IMR-90 (cell line): ENCODE measurements around the gene EYS. TPM values are rescaled to one million over a fixed set of nuclear protein-coding genes. Genes with fewer than 3 reads are reported as not detected.

Source experiments
- ATAC-seq: fragments of 200-7000 bp; cut with Tn5 transposase; 2 replicates; pipeline ENCODE4 v1.9.1; 2020; ENCODE audit warnings: low read depth, mild to moderate bottlenecking, moderate library complexity
- BruUV-seq: library from RNA; stranded (reverse); fragments of 400-500 nt; replicated peaks from 2 replicates; lab custom pipeline; 2021; lab: Mats Ljungman, UMichigan
- CTCF ChIA-PET: fragments of 300-600 bp; formaldehyde crosslinking; extraction: SDS; loops from one replicate; lab custom pipeline; 2021; ENCODE audit warnings: antibody characterized with exemption; lab: Yijun Ruan, JAX
- POLR2A ChIA-PET: fragments of 300-600 bp; sonication (Branson Sonifier 250); formaldehyde crosslinking; loops from one replicate; lab custom pipeline; 2022; ENCODE audit warnings: antibody characterized with exemption; ENCODE audit not compliant: unreplicated experiment; lab: Charles Lee
- DNase-seq: peaks from one replicate; pipeline ENCODE4 v3.0.0; 2013
- H2AFZ ChIP-seq: replicated peaks from 2 replicates; pipeline ENCODE3; 2013; ENCODE audit warnings: low read length, mild to moderate bottlenecking; ENCODE audit not compliant: poor library complexity
- H2AK5ac ChIP-seq: 2 replicates; pipeline ENCODE4 v1.6.1; 2013; ENCODE audit warnings: low read depth, low read length, inconsistent platforms
- H2AK9ac ChIP-seq: replicated peaks from 2 replicates; pipeline ENCODE3; 2013; ENCODE audit warnings: mild to moderate bottlenecking, low read depth, low read length, moderate library complexity; ENCODE audit not compliant: poor library complexity
- H2BK120ac ChIP-seq: 2 replicates; pipeline ENCODE4 v1.6.1; 2013; ENCODE audit warnings: low read depth, low read length, inconsistent platforms
- H2BK15ac ChIP-seq: 3 replicates; pipeline ENCODE4 v1.6.1; 2013; ENCODE audit warnings: low read depth, low read length, inconsistent platforms
- H2BK20ac ChIP-seq: 2 replicates; pipeline ENCODE4 v1.6.1; 2013; ENCODE audit warnings: low read depth, mild to moderate bottlenecking, inconsistent platforms, low read length, moderate library complexity
- H2BK5ac ChIP-seq: 2 replicates; pipeline ENCODE4 v1.6.1; 2013; ENCODE audit warnings: mild to moderate bottlenecking, low read depth, low read length, inconsistent platforms; ENCODE audit not compliant: poor library complexity, severe bottlenecking
- H3K14ac ChIP-seq: replicated peaks from 2 replicates; pipeline ENCODE4 v1.6.1; 2013; ENCODE audit warnings: low read depth, low read length, inconsistent platforms
- H3K18ac ChIP-seq: 2 replicates; pipeline ENCODE4 v1.6.1; 2013; ENCODE audit warnings: low read depth, low read length, control low read depth
- H3K23ac ChIP-seq: 2 replicates; pipeline ENCODE4 v1.6.1; 2013; ENCODE audit warnings: low read depth, low read length, inconsistent platforms
- H3K27ac ChIP-seq: 2 replicates; pipeline ENCODE4 v1.5.1; 2013; ENCODE audit warnings: mild to moderate bottlenecking, control low read depth, low read length; ENCODE audit not compliant: insufficient read depth
- H3K27me3 ChIP-seq: 2 replicates; pipeline ENCODE4 v1.6.1; 2013; ENCODE audit warnings: low read length; ENCODE audit not compliant: control insufficient read depth, insufficient read depth
- H3K36me3 ChIP-seq: 2 replicates; pipeline ENCODE4 v1.6.1; 2013; ENCODE audit warnings: low read length, mixed read lengths; ENCODE audit not compliant: control insufficient read depth, insufficient read depth
- H3K4ac ChIP-seq: 2 replicates; pipeline ENCODE4 v1.6.1; 2013; ENCODE audit warnings: low read depth, low read length, inconsistent platforms
- H3K4me1 ChIP-seq: 2 replicates; pipeline ENCODE4 v1.6.1; 2013; ENCODE audit warnings: low read length, mixed read lengths; ENCODE audit not compliant: control insufficient read depth, insufficient read depth
- H3K4me2 ChIP-seq: 2 replicates; pipeline ENCODE4 v1.6.1; 2013; ENCODE audit warnings: low read depth, mild to moderate bottlenecking, control low read depth, low read length, moderate library complexity
- H3K4me3 ChIP-seq: 2 replicates; pipeline ENCODE4 v1.5.1; 2013; ENCODE audit warnings: low read depth, mild to moderate bottlenecking, control low read depth, low read length, moderate library complexity; ENCODE audit not compliant: insufficient read depth
- H3K56ac ChIP-seq: 2 replicates; pipeline ENCODE4 v1.6.1; 2013; ENCODE audit warnings: low read length, inconsistent platforms; ENCODE audit not compliant: insufficient read depth; ENCODE audit errors: extremely low read depth
- H3K79me1 ChIP-seq, 2 experiments: 2 replicates each; pipeline ENCODE4 v1.6.1; 2013; ENCODE audit warnings: low read length in 2 of 2, inconsistent platforms in 1 of 2, low read depth in 1 of 2
- H3K9ac ChIP-seq: 2 replicates; pipeline ENCODE4 v1.6.1; 2013; ENCODE audit warnings: low read depth, low read length, control low read depth
- H3K9me1 ChIP-seq: 2 replicates; pipeline ENCODE4 v1.6.1; 2013; ENCODE audit warnings: low read length, inconsistent platforms; ENCODE audit not compliant: insufficient read depth
- H3K9me3 ChIP-seq: 2 replicates; pipeline ENCODE4 v1.6.1; 2013; ENCODE audit warnings: low read length; ENCODE audit not compliant: control insufficient read depth, insufficient read depth
- H4K20me1 ChIP-seq: 2 replicates; pipeline ENCODE4 v1.6.1; 2013; ENCODE audit warnings: low read length, inconsistent platforms; ENCODE audit not compliant: insufficient read depth
- H4K5ac ChIP-seq: 2 replicates; pipeline ENCODE4 v1.6.1; 2013; ENCODE audit warnings: mild to moderate bottlenecking, low read depth, low read length, control low read depth
- H4K8ac ChIP-seq, 2 experiments: 2 replicates each; pipeline ENCODE4 v1.6.1; 2013; ENCODE audit warnings: low read depth in 2 of 2, low read length in 2 of 2, control low read depth in 1 of 2, inconsistent platforms in 1 of 2
- H4K91ac ChIP-seq: 2 replicates; pipeline ENCODE4 v1.6.1; 2013; ENCODE audit warnings: low read depth, low read length, inconsistent platforms; ENCODE audit not compliant: insufficient read depth
- MAFK ChIP-seq: IDR thresholded peaks from 2 replicates; pipeline ENCODE4 v1.6.1; 2012; ENCODE audit warnings: low read depth, low read length, improper control_type of control experiment
- USF2 ChIP-seq: fragments of 150-350 bp; IDR thresholded peaks from 2 replicates; pipeline ENCODE4 v1.6.1; 2017; ENCODE audit warnings: mild to moderate bottlenecking, antibody characterized with exemption, low read length, low read depth
- WGBS, 2 experiments: methylation state at CpG; one replicate each; pipeline versions ENCODE4 v1.1.5 to v1.1.7; 2013; ENCODE audit warnings: missing lambda C conversion rate in 2 of 2; ENCODE audit not compliant: insufficient read length in 1 of 2; ENCODE audit errors: extremely low coverage in 2 of 2; 5-methylcytosine and 5-hydroxymethylcytosine counted together
- dilution Hi-C: fragments of 300-500 bp; cut with HindIII; formaldehyde crosslinking; loops from one replicate; pipeline ENCODE4 v1.14.3; 2018; ENCODE audit warnings: low sequenced_read_pairs; ENCODE audit not compliant: unreplicated experiment
- in situ Hi-C: fragments of 300-500 bp; cut with MboI; formaldehyde crosslinking; loops from 3 replicates; pipeline ENCODE4 v1.14.3; 2019; ENCODE audit warnings: low sequenced_read_pairs, inconsistent platforms, mixed read lengths
- intact Hi-C: fragments of 100-400 bp; cut with micrococcal nuclease; formaldehyde crosslinking; loops from 2 replicates; pipeline ENCODE4 v1.10.0; 2022
- polyA plus RNA-seq, 3 experiments: library from polyadenylated mRNA; depleted of rRNA; stranded (reverse); fragments of >200 nt; gene quantifications; 2 replicates each; pipeline ENCODE4 v1.2.3, GENCODE V29; 2012; ENCODE audit warnings: low replicate concordance in 1 of 3
- total RNA-seq: library from RNA; depleted of rRNA; stranded (reverse); fragments of >200 nt; gene quantifications from 2 replicates; pipeline ENCODE4 v1.2.3, GENCODE V29; 2012

EYS gene
- total and polyA plus RNA-seq, 2 of the 4 experiments (the other 2 are of a cell fraction) = under 0.01 TPM; not detected in 1

GRCh38 chr6:63744810-63745209, 1962.2 kb downstream of the EYS start:
- no peak for TF ChIP-seq USF2
- TF ChIP-seq MAFK = peak; percentile 63
- Histone ChIP-seq H3K27ac (no peak overlapping the region), H2BK15ac (no peak overlapping the region), H3K56ac (no peak overlapping the region), H4K91ac (no peak overlapping the region), H3K18ac (no peak overlapping the region), H3K14ac (no peak overlapping the region), H2AK5ac (no peak overlapping the region), H3K23ac (no peak overlapping the region), H4K20me1 (no peaks in the 10 kb centered on the region), H3K4ac (no peak overlapping the region), H2BK120ac (no peak overlapping the region), H3K4me3 (no peak overlapping the region), H3K4me2 (no peak overlapping the region), H3K4me1 (no peaks in the 10 kb centered on the region), H3K36me3 (no peaks in the 10 kb centered on the region), H4K5ac (no peak overlapping the region), H3K9me3 (no peaks in the 10 kb centered on the region), H3K9ac (no peak overlapping the region), H2AK9ac (no peak overlapping the region), H2BK20ac (no peak overlapping the region), H2AFZ (no peak overlapping the region), H3K9me1 (no peaks in the 10 kb centered on the region; the same call in 1 of the 2 replicates), H3K79me1 (no peaks in the 10 kb centered on the region), H2BK5ac (no peak overlapping the region), H4K8ac (no peak overlapping the region), H3K27me3 (peaks cover 6% of the 10 kb centered on the region)
- DNase-seq = no peak
- in situ Hi-C loops = no loop called here
- ChIA-PET CTCF (interaction anchor here (0.7 kb wide), 1 partner anchor 108 kb away, joined by 3 read pairs; no protein-coding TSS in a partner anchor), POLR2A (no interaction called here)
- BruUV-seq = no TSS peak
- intact Hi-C loops = no loop called here
- ATAC-seq = no peak
- WGBS, 2 experiments = no CpG with 5 or more reads among the region's 4 CpGs
- dilution Hi-C loops = no loop called here
